ENCODE data around the gene JMJD6.
"Not testable (repeated sequence)": the region's sequence is repeated elsewhere in the genome, so short reads cannot be mapped to it uniquely, and the experiment has no call there.

Gene JMJD6

DNA sequence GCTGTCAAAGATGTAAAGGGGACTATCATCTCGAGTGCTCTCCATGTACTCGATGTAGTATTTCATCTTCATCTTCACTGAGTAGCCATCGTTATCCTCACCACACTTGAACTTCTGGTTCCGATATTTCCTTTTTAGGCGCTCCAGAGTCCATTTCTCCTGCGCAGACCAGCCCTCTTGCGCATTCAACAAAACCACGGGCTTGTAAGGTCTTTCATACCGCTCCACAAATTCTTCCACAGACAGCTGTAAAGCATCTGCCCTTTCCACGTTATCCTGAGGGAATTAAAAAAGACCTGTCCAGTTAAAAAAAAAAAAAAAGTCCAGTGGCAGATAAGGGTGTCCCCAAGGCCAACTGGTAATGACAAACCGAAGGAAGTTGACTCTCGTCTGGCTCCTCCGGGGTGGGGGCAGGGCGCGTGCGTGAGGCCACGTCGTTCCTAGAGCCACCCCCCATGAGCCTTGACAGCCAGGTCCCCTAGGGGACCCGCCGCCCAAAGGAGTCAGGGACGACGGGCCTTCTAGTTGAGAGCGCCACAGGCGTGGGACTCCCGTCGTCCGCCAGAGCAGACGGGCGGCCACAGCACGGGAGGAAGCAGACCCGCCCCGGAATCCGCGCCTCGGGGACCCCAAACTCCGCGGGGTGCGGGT lies 701 bp downstream of the JMJD6 start:
- peak overlapping the region; percentile 98 for H3K27ac ChIP-seq (ENCODE audit: low read depth, low read length)
- H3K9ac ChIP-seq (ENCODE audit: low read depth, low read length) = peak overlapping the region; percentile 77
- H3K4me1 ChIP-seq (ENCODE audit: control insufficient read depth, insufficient read depth, low read length) = no peaks in the 10 kb centered on the region
- H3K9me3 ChIP-seq (ENCODE audit: control insufficient read depth, insufficient read depth, low read length) = no peaks in the 10 kb centered on the region
- H3K4me3 ChIP-seq (ENCODE audit: low read depth, low read length) = peak overlapping the region; percentile 99
- H3K36me3 ChIP-seq (ENCODE audit: control insufficient read depth, insufficient read depth, low read length) = peaks cover 42% of the 10 kb centered on the region
- no peaks in the 10 kb centered on the region for H3K27me3 ChIP-seq (ENCODE audit: control insufficient read depth, insufficient read depth, low read length)

DNA sequence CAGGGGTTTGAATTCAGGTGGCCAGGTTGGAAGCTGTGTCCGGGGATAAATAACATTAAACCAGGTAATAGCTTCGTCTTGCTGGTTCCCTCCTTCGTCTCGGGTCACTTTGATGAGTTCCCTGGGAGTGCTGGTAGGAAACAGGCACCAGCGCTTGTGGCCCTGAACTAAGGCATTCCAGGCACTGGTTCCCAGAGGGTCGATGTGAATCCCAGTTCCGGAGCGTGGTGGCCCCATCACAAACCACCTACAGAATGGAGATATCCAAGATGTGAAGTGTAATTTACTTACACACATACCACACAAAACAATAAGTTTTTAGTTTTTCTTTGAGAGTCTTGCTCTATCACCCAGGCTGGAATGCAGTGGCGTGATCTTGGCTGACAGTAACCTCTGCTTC lies 2.6 kb downstream of the JMJD6 start:
- no peaks in the 10 kb centered on the region for H3K9me3 ChIP-seq (ENCODE audit: control insufficient read depth, insufficient read depth, low read length)
- H3K27me3 ChIP-seq (ENCODE audit: control insufficient read depth, insufficient read depth, low read length) = no peaks in the 10 kb centered on the region
- no peak overlapping the region for H3K4me3 ChIP-seq (ENCODE audit: low read depth, low read length)
- H3K9ac ChIP-seq (ENCODE audit: low read depth, low read length) = no peak overlapping the region
- H3K4me1 ChIP-seq (ENCODE audit: control insufficient read depth, insufficient read depth, low read length) = no peaks in the 10 kb centered on the region
- peaks cover 51% of the 10 kb centered on the region for H3K36me3 ChIP-seq (ENCODE audit: control insufficient read depth, insufficient read depth, low read length)
- no peak overlapping the region for H3K27ac ChIP-seq (ENCODE audit: low read depth, low read length)

DNA sequence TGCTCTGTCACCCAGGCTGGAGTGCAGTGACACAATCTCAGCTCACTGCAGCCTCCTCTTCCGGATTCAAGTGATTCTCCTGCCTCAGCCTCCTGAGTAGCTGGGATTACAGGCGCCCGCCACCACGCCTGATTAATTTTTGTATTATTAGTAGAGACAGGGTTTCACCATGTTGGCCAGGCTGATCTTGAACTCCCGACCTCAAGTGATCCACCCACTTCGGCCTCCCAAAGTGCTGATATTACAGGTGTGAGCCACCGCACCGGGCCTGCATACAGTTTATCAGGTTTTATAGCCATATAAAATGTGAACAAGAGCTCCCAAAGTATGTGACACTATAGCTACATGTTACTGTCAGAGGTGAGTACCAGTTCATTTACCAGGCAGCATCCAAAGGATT lies 3.4 kb downstream of the JMJD6 start:
- not testable (repeated sequence) for H3K4me3 ChIP-seq (ENCODE audit: low read depth, low read length); H3K4me1 ChIP-seq (ENCODE audit: control insufficient read depth, insufficient read depth, low read length); H3K27ac ChIP-seq (ENCODE audit: low read depth, low read length); H3K27me3 ChIP-seq (ENCODE audit: control insufficient read depth, insufficient read depth, low read length); H3K9me3 ChIP-seq (ENCODE audit: control insufficient read depth, insufficient read depth, low read length); H3K9ac ChIP-seq (ENCODE audit: low read depth, low read length)
- H3K36me3 ChIP-seq (ENCODE audit: control insufficient read depth, insufficient read depth, low read length) = peaks cover 59% of the 10 kb centered on the region

DNA sequence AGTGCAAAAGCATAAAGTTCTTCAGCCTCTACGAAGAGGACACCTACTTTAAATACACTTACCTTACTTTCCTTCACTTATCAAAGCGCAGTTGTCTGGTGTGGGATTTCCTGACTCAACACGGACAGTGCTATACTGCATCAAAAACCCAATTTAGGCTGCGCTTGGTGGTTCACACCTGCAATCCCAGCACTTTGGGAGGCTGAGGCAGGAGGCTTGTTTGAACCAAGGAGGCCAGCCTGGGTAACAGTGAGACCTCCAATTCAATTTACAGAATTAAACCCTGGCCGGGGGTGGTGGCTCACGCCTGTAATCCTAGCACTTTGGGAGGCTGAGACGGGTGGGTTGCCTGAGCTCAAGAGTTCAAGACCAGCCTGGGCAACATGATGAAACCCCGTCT lies 4.1 kb downstream of the JMJD6 start:
- no peaks in the 10 kb centered on the region for H3K4me1 ChIP-seq (ENCODE audit: control insufficient read depth, insufficient read depth, low read length)
- H3K4me3 ChIP-seq (ENCODE audit: low read depth, low read length) = no peak overlapping the region
- no peak overlapping the region for H3K27ac ChIP-seq (ENCODE audit: low read depth, low read length)
- H3K36me3 ChIP-seq (ENCODE audit: control insufficient read depth, insufficient read depth, low read length) = peaks cover 64% of the 10 kb centered on the region
- H3K27me3 ChIP-seq (ENCODE audit: control insufficient read depth, insufficient read depth, low read length) = no peaks in the 10 kb centered on the region
- H3K9ac ChIP-seq (ENCODE audit: low read depth, low read length) = no peak overlapping the region
- no peaks in the 10 kb centered on the region for H3K9me3 ChIP-seq (ENCODE audit: control insufficient read depth, insufficient read depth, low read length)

DNA sequence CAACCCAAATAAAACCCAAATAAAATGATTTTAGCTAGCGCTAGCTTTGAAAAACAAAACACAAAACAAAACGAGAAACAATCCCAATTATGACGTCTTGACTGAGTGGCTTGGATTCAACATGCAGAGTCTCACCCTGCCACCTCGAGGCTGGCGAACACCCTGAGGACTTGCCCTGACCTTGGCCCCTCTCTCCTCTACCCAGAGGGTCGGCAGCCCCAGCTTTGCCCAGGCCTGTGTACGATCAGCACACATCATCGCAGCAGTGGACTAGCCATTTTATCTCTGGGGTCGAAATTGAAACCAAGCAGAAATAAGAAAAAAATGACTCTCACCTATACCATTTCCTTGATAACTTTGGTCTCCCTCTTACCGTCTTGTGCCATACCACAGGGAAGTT lies 4.9 kb downstream of the JMJD6 start:
- Histone ChIP-seq H3K27ac (ENCODE audit: low read depth, low read length) (no peak overlapping the region), H3K36me3 (ENCODE audit: control insufficient read depth, insufficient read depth, low read length) (peaks cover 72% of the 10 kb centered on the region), H3K9ac (ENCODE audit: low read depth, low read length) (no peak overlapping the region), H3K4me1 (ENCODE audit: control insufficient read depth, insufficient read depth, low read length) (no peaks in the 10 kb centered on the region), H3K4me3 (ENCODE audit: low read depth, low read length) (no peak overlapping the region), H3K9me3 (ENCODE audit: control insufficient read depth, insufficient read depth, low read length) (no peaks in the 10 kb centered on the region), H3K27me3 (ENCODE audit: control insufficient read depth, insufficient read depth, low read length) (no peaks in the 10 kb centered on the region)

DNA sequence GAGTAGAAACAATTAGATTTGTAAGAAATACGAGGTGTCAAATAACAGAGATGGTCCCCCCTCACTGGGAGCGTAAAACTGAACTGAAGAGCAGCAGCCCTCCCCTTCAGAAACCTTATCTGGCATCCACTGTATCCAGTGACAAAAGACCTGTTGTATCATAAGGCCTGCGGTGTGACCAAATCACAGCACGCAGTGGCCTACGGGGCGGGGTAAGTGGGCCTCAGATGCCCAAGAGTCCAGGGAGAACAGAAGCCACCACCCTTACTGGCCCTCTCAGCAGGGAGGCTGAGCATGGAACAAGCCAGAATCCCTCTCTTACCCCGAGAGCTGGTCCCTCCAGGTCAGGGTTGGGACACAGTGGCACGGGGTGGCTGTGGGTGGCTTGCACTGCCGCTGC lies 5.5 kb downstream of the JMJD6 start:
- peaks cover 77% of the 10 kb centered on the region for H3K36me3 ChIP-seq (ENCODE audit: control insufficient read depth, insufficient read depth, low read length)

DNA sequence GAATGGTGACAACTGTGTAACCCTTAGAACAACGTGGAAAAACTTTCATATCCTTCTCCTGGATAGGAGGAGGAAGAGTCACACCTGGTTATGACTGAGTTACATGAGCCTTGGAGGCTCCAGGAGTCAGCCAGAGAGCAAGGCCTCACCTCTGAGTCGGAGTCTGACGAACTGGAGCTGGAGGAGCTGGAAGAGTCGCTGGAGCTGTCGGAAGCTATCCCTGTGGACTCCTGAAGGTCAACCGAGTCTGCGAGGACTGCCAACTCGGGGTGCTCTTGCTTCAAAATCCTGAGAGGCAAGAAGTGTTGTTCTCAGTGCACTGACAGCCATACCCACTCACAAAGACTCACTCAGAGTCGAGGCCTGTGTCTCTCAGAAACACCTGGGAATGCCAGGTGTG lies 6.2 kb downstream of the JMJD6 start:
- Histone ChIP-seq H3K9me3 (ENCODE audit: control insufficient read depth, insufficient read depth, low read length) (no peaks in the 10 kb centered on the region), H3K27me3 (ENCODE audit: control insufficient read depth, insufficient read depth, low read length) (no peaks in the 10 kb centered on the region), H3K4me3 (ENCODE audit: low read depth, low read length) (no peak overlapping the region), H3K27ac (ENCODE audit: low read depth, low read length) (no peak overlapping the region), H3K36me3 (ENCODE audit: control insufficient read depth, insufficient read depth, low read length) (peaks cover 84% of the 10 kb centered on the region), H3K4me1 (ENCODE audit: control insufficient read depth, insufficient read depth, low read length) (no peaks in the 10 kb centered on the region), H3K9ac (ENCODE audit: low read depth, low read length) (no peak overlapping the region)

More for the DNA sequence above, 5.5 kb downstream of the JMJD6 start:
- Histone ChIP-seq H3K27me3 (ENCODE audit: control insufficient read depth, insufficient read depth, low read length) (no peaks in the 10 kb centered on the region), H3K9me3 (ENCODE audit: control insufficient read depth, insufficient read depth, low read length) (no peaks in the 10 kb centered on the region), H3K4me1 (ENCODE audit: control insufficient read depth, insufficient read depth, low read length) (no peaks in the 10 kb centered on the region), H3K4me3 (ENCODE audit: low read depth, low read length) (no peak overlapping the region), H3K27ac (ENCODE audit: low read depth, low read length) (no peak overlapping the region), H3K9ac (ENCODE audit: low read depth, low read length) (no peak overlapping the region)

DNA sequence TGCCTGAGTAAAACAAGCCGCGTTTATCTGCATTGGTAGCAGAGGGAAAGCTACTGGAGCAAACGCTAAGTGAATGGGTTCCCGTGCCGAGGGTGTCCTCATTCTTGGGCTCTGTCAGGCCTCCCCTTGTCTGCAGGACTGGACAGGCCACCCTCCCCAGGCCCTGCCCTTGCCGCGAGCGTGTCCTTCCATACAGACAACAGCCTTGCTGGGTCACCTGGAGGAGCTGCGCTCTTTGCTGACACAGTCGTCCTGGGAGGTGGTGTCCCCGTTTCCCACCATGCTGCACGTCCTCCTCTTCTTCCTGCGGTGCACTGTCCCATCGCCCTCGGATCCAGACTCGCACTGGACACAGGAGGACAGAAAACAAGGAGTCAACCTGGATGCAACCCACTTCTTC lies 7.9 kb downstream of the JMJD6 start:
- Histone ChIP-seq H3K36me3 (ENCODE audit: control insufficient read depth, insufficient read depth, low read length) (peaks cover 75% of the 10 kb centered on the region), H3K4me1 (ENCODE audit: control insufficient read depth, insufficient read depth, low read length) (no peaks in the 10 kb centered on the region)

DNA sequence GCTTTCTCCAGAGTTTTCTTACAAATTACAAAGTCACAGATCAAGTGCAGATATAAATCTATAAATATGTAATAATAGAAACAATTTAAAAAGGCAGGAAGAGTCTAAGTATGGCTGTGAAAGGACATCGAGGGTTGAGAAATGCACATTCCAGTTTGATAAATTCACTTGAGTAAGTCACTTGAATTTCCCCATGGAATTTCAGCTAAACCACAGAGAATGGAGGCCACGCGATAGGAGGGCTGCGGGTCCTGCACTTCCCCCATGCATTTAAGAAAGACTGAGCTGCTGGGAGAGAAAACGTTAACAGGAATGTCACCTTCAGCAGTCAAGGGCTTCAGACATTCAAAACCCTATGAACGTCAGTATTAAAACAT lies 9.6 kb downstream of the JMJD6 start:
- Histone ChIP-seq H3K4me3 (ENCODE audit: low read depth, low read length) (no peak overlapping the region), H3K9me3 (ENCODE audit: control insufficient read depth, insufficient read depth, low read length) (no peaks in the 10 kb centered on the region), H3K9ac (ENCODE audit: low read depth, low read length) (no peak overlapping the region), H3K4me1 (ENCODE audit: control insufficient read depth, insufficient read depth, low read length) (no peaks in the 10 kb centered on the region), H3K27me3 (ENCODE audit: control insufficient read depth, insufficient read depth, low read length) (no peaks in the 10 kb centered on the region), H3K27ac (ENCODE audit: low read depth, low read length) (no peak overlapping the region), H3K36me3 (ENCODE audit: control insufficient read depth, insufficient read depth, low read length) (peaks cover 65% of the 10 kb centered on the region)

More for the DNA sequence above, 7.9 kb downstream of the JMJD6 start:
- Histone ChIP-seq H3K9me3 (ENCODE audit: control insufficient read depth, insufficient read depth, low read length) (no peaks in the 10 kb centered on the region), H3K9ac (ENCODE audit: low read depth, low read length) (no peak overlapping the region), H3K27me3 (ENCODE audit: control insufficient read depth, insufficient read depth, low read length) (no peaks in the 10 kb centered on the region), H3K4me3 (ENCODE audit: low read depth, low read length) (no peak overlapping the region), H3K27ac (ENCODE audit: low read depth, low read length) (no peak overlapping the region)

DNA sequence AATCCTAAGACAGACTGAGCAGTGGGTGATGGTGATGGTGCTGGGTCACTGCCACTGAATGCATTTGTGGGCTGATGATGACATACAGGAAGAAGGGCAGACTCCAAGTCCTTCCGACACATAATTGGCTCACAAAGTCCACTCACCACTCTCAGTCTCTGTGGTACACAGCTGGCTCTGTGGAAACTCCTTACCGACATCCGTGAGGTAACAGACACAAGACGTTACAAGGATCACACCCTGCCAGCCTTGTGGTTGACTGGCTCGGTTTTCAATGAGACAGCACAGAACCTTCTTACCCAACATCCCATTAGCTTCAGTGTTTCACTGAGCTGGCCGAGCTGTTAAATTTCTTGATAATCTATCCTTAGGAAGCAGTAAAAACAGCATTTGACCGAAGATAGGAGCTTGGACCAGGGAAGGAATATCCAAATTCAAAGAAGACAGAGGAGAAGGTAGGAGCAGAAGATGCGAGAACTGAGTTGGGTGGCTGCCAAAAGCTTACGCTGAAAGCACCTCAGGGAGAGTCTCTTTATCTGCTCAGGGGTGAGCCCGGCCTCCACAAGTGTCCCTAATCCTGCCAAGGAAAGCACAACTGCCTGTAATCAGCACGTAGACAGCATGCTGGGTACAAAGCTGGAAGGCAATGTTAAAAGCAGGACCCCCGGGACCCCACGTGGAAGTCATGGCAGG lies 10.1 kb downstream of the JMJD6 start:
- Histone ChIP-seq H3K27ac (ENCODE audit: low read depth, low read length) (no peak overlapping the region), H3K9me3 (ENCODE audit: control insufficient read depth, insufficient read depth, low read length) (no peaks in the 10 kb centered on the region), H3K4me1 (ENCODE audit: control insufficient read depth, insufficient read depth, low read length) (peaks cover 3% of the 10 kb centered on the region), H3K4me3 (ENCODE audit: low read depth, low read length) (no peak overlapping the region), H3K27me3 (ENCODE audit: control insufficient read depth, insufficient read depth, low read length) (no peaks in the 10 kb centered on the region), H3K9ac (ENCODE audit: low read depth, low read length) (no peak overlapping the region), H3K36me3 (ENCODE audit: control insufficient read depth, insufficient read depth, low read length) (peaks cover 60% of the 10 kb centered on the region)

DNA sequence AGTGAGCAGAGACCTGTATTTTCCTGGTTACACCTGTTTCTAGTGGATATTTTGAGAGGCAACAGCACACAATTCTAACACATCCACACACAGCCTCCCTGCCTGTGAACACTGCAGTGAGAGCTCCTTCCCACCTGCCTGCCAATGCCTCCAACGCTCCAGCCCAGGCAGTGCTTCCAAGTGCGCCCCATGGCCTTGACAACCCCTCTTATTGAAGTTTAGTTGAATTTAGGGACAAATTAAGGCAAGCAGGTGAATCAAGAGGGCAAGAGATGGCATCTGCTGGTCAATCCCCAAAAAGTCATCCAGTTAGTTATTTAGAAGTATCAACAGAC lies 10.9 kb downstream of the JMJD6 start:
- Histone ChIP-seq H3K27me3 (ENCODE audit: control insufficient read depth, insufficient read depth, low read length) (no peaks in the 10 kb centered on the region), H3K9me3 (ENCODE audit: control insufficient read depth, insufficient read depth, low read length) (no peaks in the 10 kb centered on the region), H3K4me1 (ENCODE audit: control insufficient read depth, insufficient read depth, low read length) (peaks cover 7% of the 10 kb centered on the region), H3K27ac (ENCODE audit: low read depth, low read length) (no peak overlapping the region), H3K4me3 (ENCODE audit: low read depth, low read length) (no peak overlapping the region), H3K36me3 (ENCODE audit: control insufficient read depth, insufficient read depth, low read length) (peaks cover 51% of the 10 kb centered on the region), H3K9ac (ENCODE audit: low read depth, low read length) (no peak overlapping the region)

Data from HUES48 (cell line).